NCI-H2029 (cell line): ENCODE results near the gene RHOXF2B.
"Not testable (repeated sequence)": the region's sequence is repeated elsewhere in the genome, so short reads cannot be mapped to it uniquely, and the experiment has no call there.

Experiments
- DNase-seq: peaks from one replicate; lab custom pipeline; 2025; lab: John Stamatoyannopoulos, UW

The RHOXF2B gene

DNA sequence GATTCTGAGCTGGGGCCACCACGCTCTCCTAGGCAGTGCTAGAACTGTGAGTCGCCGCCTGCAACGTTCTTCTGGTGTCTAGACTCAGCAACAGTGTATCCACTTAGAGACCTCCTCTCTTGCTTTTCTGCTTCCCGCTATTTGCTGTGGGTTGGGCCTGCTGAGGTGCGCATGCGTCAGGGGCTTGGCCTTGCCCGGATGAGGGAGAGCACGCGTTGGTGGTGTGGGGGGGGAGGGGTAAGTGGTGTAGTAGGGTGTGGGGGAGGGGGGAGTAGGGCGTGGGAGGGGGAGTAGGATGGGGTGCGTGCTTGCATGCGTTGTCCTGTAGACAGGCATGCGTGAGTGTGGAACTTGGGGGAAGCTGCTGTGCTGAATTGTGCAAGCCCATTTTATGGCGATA is at the start of gene RHOXF2B:
TSS of gene RHOXF2B (minus strand) at position 101 of the 400 bp plus-strand sequence. CDS start 138 bp downstream, outside the sequence.
- DNase-seq, result not testable (repeated sequence)

DNA sequence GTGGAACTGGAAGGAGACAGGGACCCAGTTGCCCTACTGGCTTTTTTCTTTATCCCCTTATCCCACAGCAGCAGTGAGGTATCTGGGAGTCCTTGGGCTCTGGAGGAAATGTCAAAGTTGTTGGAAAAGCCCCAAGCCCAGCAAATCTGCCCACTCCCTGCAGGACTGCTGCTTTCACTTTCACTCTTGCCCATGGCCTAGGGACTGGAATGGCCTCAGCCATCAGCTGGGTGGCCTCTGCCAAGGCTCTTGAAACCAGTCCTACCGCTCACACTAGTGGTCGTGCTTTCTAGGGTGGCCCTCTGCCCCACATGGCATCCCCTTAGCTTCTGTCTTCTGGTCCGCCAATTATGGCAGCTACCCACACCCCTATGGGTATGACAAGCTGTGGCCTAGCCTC is 48.0 kb upstream of the RHOXF2B start:
- DNase-seq, result peak; percentile 12

DNA sequence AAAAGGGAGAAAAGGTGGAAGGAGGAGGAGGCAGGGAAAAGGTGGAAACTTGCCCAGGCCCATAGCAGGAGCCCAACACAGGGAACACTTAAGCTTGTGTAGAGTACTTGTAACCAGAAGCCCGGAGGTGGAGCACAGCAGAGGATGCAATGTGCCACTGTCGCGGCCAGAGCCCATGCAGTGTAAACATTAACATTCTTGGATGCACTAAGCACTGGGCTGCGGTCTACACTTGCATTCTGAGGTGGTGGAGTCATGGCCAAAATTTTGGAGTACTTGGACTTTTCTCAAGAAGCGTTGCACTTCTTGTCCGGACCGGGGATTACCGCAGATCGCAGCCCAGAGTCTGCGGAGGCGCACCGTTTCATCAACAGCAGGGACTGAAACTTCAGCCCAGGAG is 42.7 kb upstream of the RHOXF2B start:
- DNase-seq, result no peak

DNA sequence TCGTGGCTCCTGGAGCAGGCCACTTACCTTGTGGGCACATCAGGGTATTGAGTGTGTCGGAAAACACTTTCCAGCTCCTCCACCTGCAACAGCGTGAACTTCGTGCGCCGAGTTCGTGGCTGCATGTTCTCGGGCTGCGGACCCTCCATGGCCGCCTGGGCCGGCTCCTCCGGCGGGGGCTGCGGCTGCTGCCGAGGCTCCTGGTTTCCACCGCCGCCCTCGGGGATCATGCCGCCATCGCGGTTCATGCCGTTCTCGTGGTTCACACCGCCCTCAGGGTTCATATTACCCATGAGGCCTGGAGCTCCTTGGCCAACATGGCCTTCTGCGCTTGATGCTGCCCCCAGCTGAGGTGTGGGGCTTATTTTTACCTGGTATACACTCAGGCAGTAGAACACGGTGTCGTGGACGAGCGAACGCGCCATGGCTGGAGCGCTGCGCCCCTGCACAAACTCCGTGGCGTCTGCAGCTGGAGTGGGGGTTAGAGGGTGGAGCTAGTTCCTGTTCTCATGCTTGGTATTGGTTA is 38.0 kb upstream of the RHOXF2B start, which contains the start of gene RHOXF1:
TSS of gene RHOXF1 (minus strand) at position 476 of the 526 bp plus-strand sequence. CDS start at position 425, 51 bp downstream.
- no peak for DNase-seq

DNA sequence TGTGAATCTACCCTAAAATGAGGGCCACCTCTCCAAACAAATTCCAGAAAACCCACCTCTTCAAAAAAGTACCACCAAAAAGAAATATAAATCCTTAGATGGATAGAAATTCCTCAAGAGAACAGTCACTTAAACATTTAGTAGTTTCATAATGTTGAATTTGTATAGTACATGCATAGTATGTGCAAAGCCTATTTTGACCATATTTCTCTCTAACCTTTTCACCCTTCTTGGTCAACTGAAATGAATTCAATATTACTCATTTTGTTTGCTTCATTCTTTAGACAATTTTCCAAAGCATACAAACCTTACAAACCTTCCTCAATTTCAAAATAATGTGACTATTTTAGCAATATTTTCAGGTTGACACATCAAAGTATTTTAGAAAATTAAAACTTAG is 34.1 kb upstream of the RHOXF2B start:
- DNase-seq, result no peak

DNA sequence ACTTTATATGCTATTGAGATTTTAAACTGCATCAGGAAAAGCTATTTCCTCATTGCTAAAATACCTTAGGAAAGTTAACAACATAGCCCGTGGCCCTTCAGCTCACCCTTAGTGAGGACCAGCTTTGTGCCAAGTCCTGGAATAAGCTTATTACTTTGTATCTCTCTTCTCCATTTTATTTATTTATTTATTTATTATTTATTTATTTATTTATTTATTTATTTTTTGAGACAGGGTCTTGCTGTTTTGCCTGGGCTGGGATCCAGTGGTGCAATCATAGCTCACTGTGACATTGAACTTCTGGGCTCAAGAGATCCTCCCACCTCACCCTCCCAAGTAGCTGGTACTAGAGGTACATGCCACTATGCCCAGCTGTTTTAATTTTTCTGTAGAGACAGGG is 31.9 kb upstream of the RHOXF2B start:
- DNase-seq, result no peak

DNA sequence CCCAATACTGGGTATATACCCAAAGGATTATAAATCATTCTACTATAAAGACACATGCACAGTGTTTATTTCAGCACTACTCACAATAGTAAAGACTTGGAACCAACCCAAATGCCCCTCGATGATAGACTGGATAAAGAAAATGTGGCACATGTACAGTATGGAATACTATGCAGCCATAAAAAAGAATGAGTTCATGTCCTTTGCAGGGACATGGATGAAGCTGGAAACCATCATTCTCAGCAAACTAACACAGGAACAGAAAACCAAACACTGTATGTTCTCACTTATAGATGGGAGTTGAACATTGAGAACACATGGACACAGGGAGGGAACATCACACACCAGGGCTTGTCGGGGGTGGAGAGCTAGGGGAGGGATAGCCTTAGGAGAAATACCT is 27.2 kb upstream of the RHOXF2B start:
- DNase-seq, result not testable (repeated sequence)

DNA sequence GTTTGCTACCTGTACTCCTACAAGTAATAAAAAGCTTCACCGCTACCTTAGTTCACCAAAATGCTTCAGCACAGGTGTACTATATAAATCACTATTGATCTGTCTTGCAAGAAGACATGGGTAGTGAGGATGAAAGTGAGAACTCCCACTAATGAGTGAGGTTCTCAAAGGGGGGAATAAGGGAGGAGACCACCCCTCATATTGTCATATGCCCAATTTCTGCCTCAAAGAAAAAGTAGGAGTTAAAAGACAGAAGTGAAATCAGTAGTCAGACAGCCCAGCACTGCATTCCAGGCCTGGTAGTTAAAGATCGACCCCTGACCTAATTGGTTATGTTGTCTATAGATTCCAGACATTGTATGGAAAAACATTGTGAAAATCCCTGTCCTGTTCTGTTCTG is 23.6 kb upstream of the RHOXF2B start:
- DNase-seq, result not testable (repeated sequence)

DNA sequence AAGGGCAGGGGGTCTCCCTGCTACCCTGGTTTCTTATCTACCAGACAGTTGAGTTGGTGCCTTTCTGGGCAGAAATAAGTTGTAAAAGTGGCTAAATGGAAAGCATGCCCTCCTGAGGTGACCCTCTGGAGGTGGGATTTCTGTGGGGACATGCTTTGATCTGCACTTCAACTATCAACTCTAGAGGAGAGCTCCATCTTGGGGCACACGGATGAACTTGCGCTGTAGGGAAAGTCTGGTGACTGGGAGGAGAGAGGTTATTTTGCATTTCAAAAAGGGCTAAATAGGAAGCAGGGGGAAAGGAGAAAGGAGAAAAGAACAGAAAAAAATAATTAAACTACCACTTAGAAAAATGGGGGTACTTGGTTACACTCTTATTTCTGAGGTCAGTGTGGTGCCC is 12.7 kb upstream of the RHOXF2B start:
- no peak for DNase-seq

DNA sequence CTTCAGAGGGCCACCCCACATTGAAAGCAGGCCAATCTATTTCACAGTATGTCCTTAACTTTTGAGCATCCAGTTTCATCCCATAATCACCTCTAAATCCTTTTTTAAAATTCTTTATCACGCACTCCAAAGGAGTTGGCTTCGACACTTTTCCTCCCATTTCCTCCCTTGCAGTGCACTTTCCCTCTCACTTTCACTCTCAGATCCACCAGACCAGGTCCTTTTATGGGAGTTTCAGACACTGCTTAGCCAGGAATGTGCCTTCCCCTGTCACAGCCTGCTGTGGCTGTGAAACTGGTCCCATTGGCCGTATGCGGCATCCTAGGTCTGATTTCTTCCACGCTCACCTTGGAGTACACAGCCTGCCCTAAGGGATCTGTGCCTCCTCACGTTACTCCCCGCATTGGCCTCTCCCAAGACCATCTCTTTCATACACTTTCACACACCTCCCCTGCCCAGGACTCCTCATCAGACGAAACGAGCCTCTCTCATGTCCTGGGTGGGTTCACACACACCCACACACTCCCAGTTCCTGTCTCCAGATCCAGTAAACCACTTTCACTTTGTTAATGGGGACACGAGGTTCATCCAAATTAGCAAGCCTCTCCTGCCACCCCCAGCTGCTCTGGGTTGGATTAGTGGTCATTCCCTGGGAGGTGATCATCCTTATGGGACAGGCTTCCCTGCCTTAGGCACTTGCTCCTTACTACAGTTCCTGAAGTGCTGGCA is 10.0 kb upstream of the RHOXF2B start:
- no peak for DNase-seq

DNA sequence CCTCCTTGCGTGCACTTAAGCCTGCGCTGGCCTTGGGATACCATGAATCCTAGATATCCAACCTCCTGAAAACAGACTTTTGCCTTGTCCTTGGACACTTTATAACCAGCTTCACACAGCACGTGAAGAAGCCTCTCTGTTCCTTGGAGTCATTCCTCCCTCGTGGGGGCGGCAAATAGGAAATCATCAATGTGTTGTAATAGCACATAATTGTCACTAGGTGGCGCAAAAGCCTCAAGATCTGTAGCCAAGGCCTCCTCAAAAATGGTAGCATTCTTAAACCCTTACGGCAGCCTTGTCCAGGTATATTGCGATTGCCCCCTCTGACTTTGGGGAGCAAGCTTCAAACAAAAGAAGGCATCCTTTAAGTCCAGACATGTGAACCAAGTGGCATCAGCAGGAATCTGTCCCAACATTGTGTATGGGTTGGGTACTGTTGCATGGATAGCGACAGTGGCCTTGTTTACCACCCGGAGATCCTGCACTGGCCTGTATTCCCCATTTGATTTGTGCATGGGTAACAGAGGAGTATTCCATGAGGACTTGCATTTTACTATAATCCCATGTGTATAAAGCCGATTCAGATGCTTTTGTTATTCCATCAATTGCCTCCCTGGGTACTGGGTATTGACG is 8.2 kb upstream of the RHOXF2B start:
- DNase-seq, result not testable (repeated sequence)

DNA sequence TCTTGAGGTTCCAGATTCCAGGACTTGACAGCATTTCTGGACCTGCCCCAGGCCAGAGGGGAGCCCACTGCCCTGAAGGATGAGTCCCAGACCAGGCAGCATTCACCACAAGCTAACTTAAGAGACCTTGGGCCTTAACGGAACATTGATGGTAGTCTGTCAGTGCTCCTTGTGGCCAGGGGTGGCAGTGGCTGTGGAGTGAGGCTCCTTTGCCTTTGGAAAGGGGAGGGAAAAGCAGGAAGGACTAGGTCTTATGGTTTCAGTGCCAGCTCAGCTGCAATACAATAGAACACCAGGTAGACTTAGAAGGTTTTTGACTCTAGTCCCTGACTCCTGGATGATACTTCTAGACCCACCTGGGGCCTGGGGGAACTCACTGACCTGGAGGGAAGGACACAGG is 11.3 kb downstream of the RHOXF2B start:
- DNase-seq, result not testable (repeated sequence)

DNA sequence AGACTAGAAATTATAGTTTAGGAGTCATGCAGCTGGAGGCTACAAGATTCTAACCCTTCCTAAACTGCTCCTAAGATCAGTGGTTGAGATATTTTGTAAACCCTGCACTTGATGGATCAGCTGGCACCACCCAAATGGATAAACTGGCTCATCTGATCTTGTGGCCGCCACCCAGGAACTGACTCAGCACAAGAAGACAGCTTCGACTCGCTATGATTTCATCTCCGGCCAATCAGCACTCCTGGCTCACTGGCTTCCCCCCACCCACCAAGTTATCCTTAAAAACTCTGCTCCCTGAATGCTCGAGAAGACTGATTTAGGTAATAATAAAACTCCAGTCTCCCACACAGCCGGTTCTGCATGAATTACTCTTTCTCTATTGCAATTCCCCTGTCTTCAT is 34.8 kb downstream of the RHOXF2B start:
- DNase-seq, result not testable (repeated sequence)

DNA sequence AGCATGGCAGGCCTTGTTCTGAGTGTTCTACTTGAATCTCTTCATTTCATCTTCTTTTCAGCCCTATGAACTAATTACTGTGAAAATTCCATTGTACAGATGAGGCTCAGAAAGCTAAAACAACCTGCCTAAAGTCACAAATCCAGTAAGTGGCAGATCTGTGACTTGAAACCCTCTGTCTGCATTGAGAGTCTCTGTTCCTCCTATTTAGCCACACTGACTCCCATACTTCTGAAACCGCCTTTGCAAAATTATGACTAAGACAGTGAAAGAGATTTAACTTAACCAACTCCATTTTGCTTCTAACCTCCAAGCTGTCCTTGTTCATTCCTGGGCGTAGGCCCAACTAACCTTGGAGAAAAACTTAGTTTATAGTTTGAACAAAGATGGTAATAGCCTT is 35.2 kb downstream of the RHOXF2B start:
- DNase-seq, result not testable (repeated sequence)

DNA sequence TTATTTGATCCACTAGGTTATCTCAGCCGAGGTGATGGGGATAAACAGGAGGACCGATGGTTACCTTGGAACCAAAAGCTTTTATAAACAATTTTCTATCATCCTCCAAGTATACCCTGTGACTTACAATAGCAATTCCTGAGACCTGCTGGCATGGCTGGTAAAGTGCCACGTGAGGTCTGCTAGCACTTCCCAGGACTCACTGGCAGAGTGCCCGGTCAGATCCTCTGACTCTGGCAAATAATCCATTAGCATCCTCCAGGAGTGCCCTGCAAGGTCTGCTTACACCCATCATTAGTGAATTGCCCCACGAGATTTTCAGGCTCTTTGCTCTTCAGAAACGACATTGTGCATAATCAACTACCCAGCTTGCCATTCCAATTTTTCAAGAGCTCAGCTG is 37.3 kb downstream of the RHOXF2B start:
- DNase-seq, result not testable (repeated sequence)

DNA sequence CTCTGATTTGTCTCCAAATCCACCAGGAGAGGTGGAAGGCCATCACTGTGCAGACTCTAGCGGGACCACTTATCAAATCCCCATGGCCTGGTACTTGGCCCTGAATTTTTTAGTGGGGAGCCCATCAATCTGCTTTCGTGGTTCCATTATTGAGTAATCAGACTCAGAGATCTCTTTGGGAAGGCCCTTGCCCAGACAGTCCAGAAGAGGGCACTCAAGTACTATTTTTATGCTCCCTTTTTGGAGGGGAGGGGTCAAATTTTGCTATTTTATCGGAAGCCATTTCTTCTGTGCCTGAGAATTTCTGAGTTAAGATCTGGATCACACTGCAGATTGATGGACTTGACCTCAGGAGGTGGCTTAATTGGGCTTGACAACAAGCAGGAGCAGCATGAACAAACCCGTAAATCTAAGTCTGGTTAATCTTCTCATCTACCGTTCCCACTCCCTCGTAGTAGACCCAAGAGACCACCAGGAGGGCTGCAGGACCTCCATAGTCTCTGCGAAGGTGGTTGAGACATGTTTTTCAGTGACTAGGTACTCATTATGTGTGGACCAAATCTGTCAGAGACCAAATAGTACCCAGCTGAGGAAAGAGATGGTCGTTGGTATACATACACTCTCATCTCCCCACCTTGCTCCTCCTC is 38.3 kb downstream of the RHOXF2B start:
- DNase-seq, result not testable (repeated sequence)

DNA sequence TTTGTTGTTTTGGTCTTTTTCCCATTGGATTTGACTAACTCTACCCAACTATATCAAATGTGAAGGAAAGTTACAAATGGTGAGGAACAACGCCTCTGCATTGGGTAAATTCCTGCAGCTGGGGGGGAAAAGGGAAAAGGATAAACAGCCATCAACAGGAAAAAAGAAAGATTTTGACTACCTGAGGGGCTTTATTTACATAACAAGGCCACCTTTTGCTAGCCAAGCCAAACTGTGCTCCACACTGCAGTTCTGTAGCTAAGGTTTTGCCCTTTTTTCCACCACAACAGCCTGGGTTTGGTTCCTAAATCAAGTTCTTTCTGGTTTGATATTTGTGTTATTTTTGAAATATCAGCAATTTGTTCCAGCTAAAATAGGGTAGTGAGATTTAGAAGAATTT is 40.8 kb downstream of the RHOXF2B start:
- DNase-seq, result no peak

DNA sequence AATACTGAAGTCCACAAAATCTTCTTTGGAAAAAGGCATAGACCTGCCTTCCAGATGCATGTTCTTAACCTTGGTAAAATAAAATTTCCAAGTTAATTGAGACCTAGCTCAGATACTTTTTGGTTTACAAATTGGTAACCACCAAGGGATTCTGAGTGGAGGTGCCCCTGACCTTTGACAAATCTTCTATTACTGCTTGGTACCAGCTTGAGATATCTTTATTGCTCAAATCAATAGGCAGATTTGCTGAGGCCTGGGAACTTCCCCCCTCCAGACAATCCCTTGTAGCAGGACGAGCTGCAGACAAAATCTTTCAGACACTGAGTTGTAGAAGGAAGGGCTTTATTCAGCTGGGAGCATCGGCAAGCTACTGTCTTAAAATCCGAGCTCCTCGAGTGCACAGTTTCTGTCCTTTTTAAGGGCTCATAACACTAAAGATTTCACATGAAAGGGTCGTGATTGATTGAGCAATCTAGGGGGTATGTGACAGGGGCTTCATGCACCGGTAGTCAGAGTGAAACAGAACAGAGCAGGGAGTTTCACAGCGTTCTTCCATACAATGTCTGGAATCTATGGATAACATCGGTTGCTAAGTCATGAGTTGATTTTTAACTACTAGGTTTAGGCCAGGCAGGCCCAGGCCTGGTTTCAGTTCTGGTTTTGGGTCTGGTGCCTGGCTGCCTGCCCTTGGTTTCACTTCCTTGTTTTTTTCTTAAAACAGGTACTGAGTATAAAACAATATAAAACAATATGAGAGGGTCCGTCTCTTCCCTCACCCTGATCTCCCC is 41.8 kb downstream of the RHOXF2B start:
- DNase-seq, result not testable (repeated sequence)

DNA sequence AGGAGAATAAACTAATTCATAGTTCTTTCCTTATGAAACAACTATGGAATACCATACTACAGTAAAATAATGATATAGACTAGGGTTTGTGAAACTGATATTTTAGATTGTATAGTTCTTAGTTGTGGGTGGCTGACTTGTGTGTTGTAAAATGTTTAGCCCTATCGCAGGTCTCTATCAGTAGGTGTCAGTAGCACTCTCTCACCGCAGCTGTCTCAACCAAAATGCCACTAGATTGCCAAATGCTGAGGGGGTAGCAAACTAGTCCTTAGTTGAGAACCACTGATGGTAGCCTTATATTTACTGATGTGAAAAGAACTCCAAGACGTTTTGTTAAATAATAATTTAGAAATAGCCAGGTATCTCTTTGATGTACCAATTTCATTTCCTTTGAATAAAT is 48.1 kb downstream of the RHOXF2B start:
- no peak for DNase-seq

DNA sequence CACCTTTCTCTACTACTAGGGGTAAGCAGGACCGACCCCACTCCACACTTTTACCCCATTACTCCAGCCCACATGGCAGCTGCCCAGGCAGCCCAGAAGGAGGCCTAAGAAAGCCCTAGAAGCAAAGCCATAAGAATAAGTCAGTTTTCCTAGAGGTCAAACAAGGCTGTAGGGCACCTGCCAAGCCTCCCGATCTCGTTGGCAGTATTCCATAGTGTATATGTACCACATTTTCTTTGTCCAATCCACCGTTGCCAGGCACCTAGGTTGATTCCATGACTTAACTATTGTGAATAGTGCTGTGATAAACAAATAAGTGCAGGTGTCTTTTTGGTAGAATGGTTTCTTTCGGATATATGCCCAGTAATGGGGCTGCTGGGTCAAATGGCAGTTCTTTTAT is 54.2 kb downstream of the RHOXF2B start:
- peak; percentile 56 for DNase-seq

DNA sequence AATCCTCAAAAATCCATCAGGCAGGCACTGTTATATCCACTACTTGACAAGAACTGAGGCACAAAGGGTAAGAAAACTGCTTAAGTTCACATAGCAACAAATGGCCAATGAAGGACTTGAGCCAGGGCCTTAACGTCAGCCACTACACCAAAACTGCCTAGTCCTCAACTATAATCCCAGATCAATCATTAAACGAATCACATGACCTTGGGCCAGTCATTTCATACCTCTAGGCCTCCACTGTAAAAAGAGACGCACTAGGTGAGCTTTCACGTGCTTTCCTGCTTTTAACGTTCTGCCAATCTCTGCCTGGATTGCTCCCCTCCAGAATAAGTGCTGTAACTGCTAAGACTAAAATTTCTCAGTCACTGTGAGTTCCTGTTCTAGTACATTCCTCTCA is 54.7 kb downstream of the RHOXF2B start:
- no peak for DNase-seq
